Psoas muscle (tissue), 8 donors: ENCODE results near the gene SLC4A3. TPM values are rescaled to one million over a fixed set of nuclear protein-coding genes. Genes with fewer than 3 reads are reported as not detected.

Experiments
- ATAC-seq, 4 donors: fragments of 200-7000 bp; cut with Tn5 transposase; one replicate each; pipeline ENCODE4 v1.9.1; 2020; ENCODE audit warnings: moderate library complexity in 3 of 4, mild to moderate bottlenecking in 2 of 4
- DNase-seq, 2 donors: peaks; one replicate each; pipeline ENCODE4 v3.0.0-alpha.2; 2020
- H3K27ac ChIP-seq: fragments of 200-600 bp; one replicate; pipeline ENCODE4 v1.8.0; 2022
- H3K27me3 ChIP-seq, 3 donors: fragments of 200-600 bp in 1 of 3; one replicate each; pipeline versions ENCODE4 v1.6.1 to v1.8.0; 2013 to 2022; ENCODE audit warnings: low read length in 2 of 3, mild to moderate bottlenecking in 2 of 3, moderate library complexity in 1 of 3; ENCODE audit not compliant: insufficient read depth in 3 of 3
- H3K36me3 ChIP-seq, 2 donors: fragments of 200-600 bp in 1 of 2; one replicate each; pipeline versions ENCODE4 v1.6.1 to v1.8.0; 2013 to 2022; ENCODE audit warnings: low read depth in 1 of 2, mild to moderate bottlenecking in 1 of 2, moderate library complexity in 1 of 2; ENCODE audit not compliant: insufficient read depth in 1 of 2
- H3K4me1 ChIP-seq: fragments of 200-600 bp; one replicate; pipeline ENCODE4 v1.8.0; 2022
- H3K4me3 ChIP-seq: fragments of 200-600 bp; one replicate; pipeline ENCODE4 v1.8.0; 2022; ENCODE audit warnings: mild to moderate bottlenecking
- H3K9me3 ChIP-seq: fragments of 200-600 bp; one replicate; pipeline ENCODE4 v1.8.0; 2022
- WGBS, 3 donors: extraction: QIAGEN DNeasy Blood & Tissue Kit; methylation state at CpG; one replicate each; pipeline versions ENCODE4 v1.1.6 to v1.1.7; 2013; 5-methylcytosine and 5-hydroxymethylcytosine counted together
- intact Hi-C, 2 donors: fragments of 100-400 bp; cut with DNase I; formaldehyde crosslinking; loops; one replicate each; pipeline versions ENCODE4 v1.11.0 to v1.14.2; 2022
- polyA plus RNA-seq, 3 donors: library from polyadenylated mRNA; stranded (reverse); fragments of 200-250 nt; gene quantifications; one replicate each; pipeline ENCODE4 v1.2.3, GENCODE V29; 2013
- total RNA-seq, 4 donors: library from RNA; stranded (reverse); fragmentation: NEBNext Ultra II Directional in 2 of 4; extraction: Animal tissue kit (Norgen Biotek cat#: 25700) in 2 of 4; gene quantifications; one replicate each; pipeline versions ENCODE4 v1.2.1 to v1.2.4, GENCODE V29; 2021 to 2023
- TF ChIP-seq, protein P1 (sequence below): fragments of 200-600 bp; IDR thresholded peaks from one replicate; pipeline ENCODE4 v1.8.0; 2022; ENCODE audit warnings: antibody characterized with exemption
- donor health status: healthy with polysubstance abuse.
- donor health status: DM: no; HTN: no; CAD: no; lungs with moderate emphysema.
- donor health status: Bipolar disorder and iron deficiency.
- donor health status: healthy.
- donor health status: DM: yes; HTN: yes; CAD: no.
- donor health status: DM: no; HTN: no; CAD: no.
- donor health status: DM: no; HTN: no; CAD: no.
- donor health status: DM: yes; HTN: yes; CAD: no.

SLC4A3 gene
- total and polyA plus RNA-seq, 7 donors, result 0.40 to 1.4 (median 0.60) TPM

DNA sequence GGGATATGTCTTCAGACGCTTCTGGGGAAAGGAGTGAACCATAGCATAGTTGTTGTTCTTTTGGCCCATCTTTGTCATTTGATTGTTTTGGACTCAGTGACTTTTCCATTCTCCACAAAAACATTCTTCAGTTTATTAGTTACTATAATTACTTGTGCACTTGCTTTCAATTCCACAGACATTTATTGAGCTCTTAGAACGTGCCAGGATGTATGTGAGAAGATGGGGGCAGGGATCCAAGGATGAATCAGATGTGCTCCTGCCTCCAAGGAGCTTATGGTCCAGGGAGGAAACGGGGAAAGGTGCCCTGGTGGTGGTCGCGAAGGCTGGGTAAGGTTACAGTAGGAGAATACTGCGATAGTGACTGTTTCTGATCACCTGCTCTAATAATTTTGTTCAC lies 6.9 kb upstream of the SLC4A3 start:
- H3K27ac ChIP-seq, result no peak overlapping the region
- H3K4me1 ChIP-seq, result no peaks in the 10 kb centered on the region
- TF ChIP-seq, protein P1, sequence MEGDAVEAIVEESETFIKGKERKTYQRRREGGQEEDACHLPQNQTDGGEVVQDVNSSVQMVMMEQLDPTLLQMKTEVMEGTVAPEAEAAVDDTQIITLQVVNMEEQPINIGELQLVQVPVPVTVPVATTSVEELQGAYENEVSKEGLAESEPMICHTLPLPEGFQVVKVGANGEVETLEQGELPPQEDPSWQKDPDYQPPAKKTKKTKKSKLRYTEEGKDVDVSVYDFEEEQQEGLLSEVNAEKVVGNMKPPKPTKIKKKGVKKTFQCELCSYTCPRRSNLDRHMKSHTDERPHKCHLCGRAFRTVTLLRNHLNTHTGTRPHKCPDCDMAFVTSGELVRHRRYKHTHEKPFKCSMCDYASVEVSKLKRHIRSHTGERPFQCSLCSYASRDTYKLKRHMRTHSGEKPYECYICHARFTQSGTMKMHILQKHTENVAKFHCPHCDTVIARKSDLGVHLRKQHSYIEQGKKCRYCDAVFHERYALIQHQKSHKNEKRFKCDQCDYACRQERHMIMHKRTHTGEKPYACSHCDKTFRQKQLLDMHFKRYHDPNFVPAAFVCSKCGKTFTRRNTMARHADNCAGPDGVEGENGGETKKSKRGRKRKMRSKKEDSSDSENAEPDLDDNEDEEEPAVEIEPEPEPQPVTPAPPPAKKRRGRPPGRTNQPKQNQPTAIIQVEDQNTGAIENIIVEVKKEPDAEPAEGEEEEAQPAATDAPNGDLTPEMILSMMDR, result no peak
- no peaks in the 10 kb centered on the region for H3K9me3 ChIP-seq
- WGBS, 3 donors, result 77 to 86% (median 77%) methylated on average over 6 of the region's 6 CpGs
- H3K27me3 ChIP-seq, result no peaks in the 10 kb centered on the region
- intact Hi-C loops, result no loop called here
- H3K36me3 ChIP-seq, result peaks cover 0 to 7% of the 10 kb centered on the region in 2 donors
- ATAC-seq (no peak), DNase-seq (no peak)
- H3K4me3 ChIP-seq, result no peak overlapping the region

DNA sequence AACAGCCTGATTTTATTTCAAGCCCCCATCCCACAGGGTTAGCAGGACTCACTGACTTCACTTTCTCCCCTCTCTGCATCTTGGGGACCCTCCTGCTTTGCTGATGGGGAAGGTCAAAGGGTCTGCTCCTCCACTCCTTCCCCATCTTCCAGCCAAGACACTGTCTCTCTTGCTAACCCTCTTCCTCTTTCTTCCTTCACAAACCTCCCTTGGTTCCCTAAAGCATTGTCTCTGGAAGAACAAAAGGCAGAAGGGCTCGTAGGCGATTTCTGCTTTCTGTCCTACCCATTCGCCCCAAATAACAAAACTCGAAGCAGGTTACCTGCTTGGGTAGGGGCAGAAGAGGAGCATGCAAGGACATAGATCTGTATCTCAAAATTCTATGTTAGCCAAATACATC lies 5.5 kb upstream of the SLC4A3 start:
- no peaks in the 10 kb centered on the region for H3K9me3 ChIP-seq
- no peaks in the 10 kb centered on the region for H3K27me3 ChIP-seq
- no peak overlapping the region for H3K27ac ChIP-seq
- DNase-seq (no peak), ATAC-seq (no peak)
- TF ChIP-seq, protein P1, result no peak
- H3K4me1 ChIP-seq, result no peaks in the 10 kb centered on the region
- intact Hi-C loops, result no loop called here
- H3K4me3 ChIP-seq, result no peak overlapping the region
- 81 to 88% (median 84%) methylated on average over 4 of the region's 4 CpGs for WGBS, 3 donors
- H3K36me3 ChIP-seq, result no peaks in the 10 kb centered on the region

DNA sequence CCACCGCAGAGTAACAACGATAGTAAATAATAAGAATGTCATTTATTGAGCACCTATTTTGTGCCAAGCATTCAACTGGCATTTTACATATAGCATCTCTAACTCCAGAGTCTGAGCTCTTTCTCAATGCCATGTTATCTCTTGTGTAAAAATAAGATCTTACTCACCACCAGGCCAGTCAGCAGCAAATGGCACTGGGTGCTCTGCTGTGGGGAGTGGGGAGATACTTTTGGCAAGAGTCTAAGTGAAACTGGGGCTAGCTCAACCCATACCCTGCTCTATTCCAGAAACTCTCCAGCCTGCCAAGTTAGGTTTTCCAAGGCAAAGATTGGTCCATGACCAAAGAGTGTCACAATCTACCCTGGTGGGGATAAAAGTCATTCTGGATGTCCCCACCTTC lies 5.0 kb upstream of the SLC4A3 start:
- intact Hi-C loops, result no loop called here
- Histone ChIP-seq H3K4me3 (no peak overlapping the region), H3K27ac (no peak overlapping the region), H3K36me3 (no peaks in the 10 kb centered on the region), H3K4me1 (no peaks in the 10 kb centered on the region), H3K9me3 (no peaks in the 10 kb centered on the region), H3K27me3 (no peaks in the 10 kb centered on the region)
- 91 to 96% (median 91%) methylated on average over 2 of the region's 2 CpGs for WGBS, 3 donors
- DNase-seq (no peak), ATAC-seq (no peak)
- TF ChIP-seq, protein P1, result no peak

DNA sequence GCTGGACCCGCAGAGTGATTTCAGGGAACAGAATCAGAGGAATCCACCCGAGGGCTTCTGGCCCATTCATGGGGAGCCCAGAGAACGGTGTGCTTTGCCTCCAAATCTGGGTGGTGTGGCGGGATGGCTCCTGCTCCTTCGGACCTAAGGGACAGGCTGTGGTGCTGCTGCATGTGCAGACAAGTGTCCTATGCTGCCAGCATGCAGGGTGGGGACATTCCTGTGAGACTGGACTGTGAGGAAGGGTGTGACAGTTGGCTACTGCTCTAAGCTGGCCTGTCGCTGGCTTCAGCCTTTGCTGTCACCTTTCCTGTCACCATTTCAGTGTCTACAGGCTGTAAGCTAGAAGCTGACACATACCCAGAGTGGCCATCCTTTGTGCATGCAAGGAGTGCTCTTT lies 2.9 kb upstream of the SLC4A3 start:
- intact Hi-C loops, result no loop called here
- no peaks in the 10 kb centered on the region for H3K36me3 ChIP-seq
- H3K4me3 ChIP-seq, result no peak overlapping the region
- H3K4me1 ChIP-seq, result no peaks in the 10 kb centered on the region
- ATAC-seq (no peak), DNase-seq (no peak)
- TF ChIP-seq, protein P1, result no peak
- no peaks in the 10 kb centered on the region for H3K27me3 ChIP-seq
- WGBS, 3 donors, result 83 to 85% (median 85%) methylated on average over 6 of the region's 6 CpGs
- H3K9me3 ChIP-seq, result no peaks in the 10 kb centered on the region
- H3K27ac ChIP-seq, result no peak overlapping the region

DNA sequence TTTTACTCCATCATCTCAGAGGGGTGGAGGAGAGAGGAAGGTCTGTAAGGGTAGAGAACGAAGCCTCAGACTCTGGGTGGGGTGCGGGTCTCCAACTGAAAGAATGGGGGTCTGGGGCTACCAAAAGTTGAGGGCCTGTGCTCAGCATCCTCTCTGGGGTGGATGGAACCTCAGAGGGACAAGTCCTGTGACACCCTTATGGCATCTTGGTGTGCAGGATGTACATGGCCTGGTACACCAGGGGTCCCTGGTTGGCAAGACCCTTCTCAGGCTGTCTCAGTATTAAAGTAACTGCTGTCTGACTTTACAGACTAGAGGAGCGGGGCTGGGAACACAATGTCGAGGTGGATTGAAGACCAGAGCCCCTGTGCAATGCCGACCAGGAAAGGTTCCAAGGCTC lies 2.3 kb upstream of the SLC4A3 start:
- H3K36me3 ChIP-seq, result no peaks in the 10 kb centered on the region
- 91 to 97% (median 93%) methylated on average over 5 of the region's 5 CpGs for WGBS, 3 donors
- no peaks in the 10 kb centered on the region for H3K27me3 ChIP-seq
- H3K4me3 ChIP-seq, result no peak overlapping the region
- no peaks in the 10 kb centered on the region for H3K9me3 ChIP-seq
- TF ChIP-seq, protein P1, result no peak
- DNase-seq (no peak), ATAC-seq (no peak)
- H3K27ac ChIP-seq, result no peak overlapping the region
- intact Hi-C loops, result loop anchor here in 1 of 2 donors (1.0 kb wide), 1 partner anchor 11 kb away; no protein-coding TSS in a partner anchor
- no peaks in the 10 kb centered on the region for H3K4me1 ChIP-seq
